H9 (cell line): ENCODE measurements around the gene GGA2. TPM values are rescaled to one million over a fixed set of nuclear protein-coding genes. Genes with fewer than 3 reads are reported as not detected.
A peak's percentile ranks its signal among the peaks of the same experiment; 100 is the strongest.

Experiments
- DNase-seq: peaks from one replicate; pipeline ENCODE4 v3.0.0-alpha.2; 2017
- H2AFZ ChIP-seq: one replicate; pipeline ENCODE4 v1.6.1; 2013; ENCODE audit warnings: mild to moderate bottlenecking, low read length, control low read depth, moderate library complexity
- H2AK5ac ChIP-seq: 2 replicates; pipeline ENCODE4 v1.6.1; 2013; ENCODE audit warnings: low read length, control low read depth, mixed read lengths; ENCODE audit not compliant: insufficient read length
- H2BK120ac ChIP-seq: one replicate; pipeline ENCODE4 v1.6.1; 2013; ENCODE audit warnings: low read depth, mild to moderate bottlenecking, low read length, control low read depth, inconsistent platforms; ENCODE audit not compliant: poor library complexity, severe bottlenecking
- H2BK12ac ChIP-seq: 2 replicates; pipeline ENCODE4 v1.6.1; 2013; ENCODE audit warnings: low read length, control low read depth, mixed read lengths, low read depth; ENCODE audit not compliant: insufficient read length
- H2BK15ac ChIP-seq: 2 replicates; pipeline ENCODE4 v1.6.1; 2013; ENCODE audit warnings: low read depth, low read length, control low read depth
- H2BK20ac ChIP-seq: one replicate; pipeline ENCODE4 v1.6.1; 2013; ENCODE audit warnings: low read depth, mild to moderate bottlenecking, low read length, control low read depth, inconsistent platforms; ENCODE audit not compliant: poor library complexity, severe bottlenecking
- H2BK5ac ChIP-seq: 2 replicates; pipeline ENCODE4 v1.6.1; 2013; ENCODE audit warnings: low read length, control low read depth, mixed read lengths; ENCODE audit not compliant: insufficient read length
- H3K14ac ChIP-seq: 2 replicates; pipeline ENCODE4 v1.6.1; 2013; ENCODE audit warnings: low read length, control low read depth; ENCODE audit not compliant: insufficient read depth
- H3K18ac ChIP-seq: 2 replicates; pipeline ENCODE4 v1.6.1; 2013; ENCODE audit warnings: low read depth, mild to moderate bottlenecking, mixed read lengths, low read length, control low read depth; ENCODE audit not compliant: insufficient read length
- H3K23ac ChIP-seq: 2 replicates; pipeline ENCODE4 v1.6.1; 2013; ENCODE audit warnings: low read length, control low read depth, mixed read lengths, low read depth; ENCODE audit not compliant: insufficient read length
- H3K23me2 ChIP-seq: 2 replicates; pipeline ENCODE4 v1.6.1; 2013; ENCODE audit warnings: low read depth, mild to moderate bottlenecking, mixed read lengths, low read length, control low read depth; ENCODE audit not compliant: insufficient read length, poor library complexity, severe bottlenecking
- H3K27ac ChIP-seq: 2 replicates; pipeline ENCODE4 v1.5.1; 2013; ENCODE audit warnings: low read length, control low read depth, mixed read lengths, low read depth; ENCODE audit not compliant: insufficient read length
- H3K27me3 ChIP-seq: 2 replicates; pipeline ENCODE4 v1.6.1; 2013; ENCODE audit warnings: low read length, control low read depth, inconsistent platforms; ENCODE audit not compliant: insufficient read depth
- H3K4ac ChIP-seq: 2 replicates; pipeline ENCODE4 v1.6.1; 2013; ENCODE audit warnings: low read depth, mild to moderate bottlenecking, control low read depth, inconsistent platforms, low read length, moderate library complexity
- H3K4me1 ChIP-seq: 2 replicates; pipeline ENCODE4 v1.6.1; 2013; ENCODE audit warnings: low read length, control low read depth, inconsistent platforms; ENCODE audit not compliant: insufficient read depth
- H3K4me2 ChIP-seq: 2 replicates; pipeline ENCODE4 v1.6.1; 2013; ENCODE audit warnings: low read length, control low read depth, mixed read lengths; ENCODE audit not compliant: insufficient read length, insufficient read depth
- H3K56ac ChIP-seq: 2 replicates; pipeline ENCODE4 v1.6.1; 2013; ENCODE audit warnings: low read depth, mild to moderate bottlenecking, mixed read lengths, low read length, control low read depth; ENCODE audit not compliant: insufficient read length
- H3K79me1 ChIP-seq: 2 replicates; pipeline ENCODE4 v1.6.1; 2013; ENCODE audit warnings: low read depth, mild to moderate bottlenecking, moderate library complexity, low read length, control low read depth, inconsistent platforms; ENCODE audit not compliant: insufficient read depth, poor library complexity, severe bottlenecking
- H3K79me2 ChIP-seq: 2 replicates; pipeline ENCODE4 v1.6.1; 2013; ENCODE audit warnings: low read length, control low read depth, inconsistent platforms; ENCODE audit not compliant: insufficient read depth
- H3K9ac ChIP-seq: 2 replicates; pipeline ENCODE4 v1.6.1; 2013; ENCODE audit warnings: low read length, control low read depth, mixed read lengths; ENCODE audit not compliant: insufficient read length; ENCODE audit errors: extremely low read depth
- H3K9me3 ChIP-seq: one replicate; pipeline ENCODE4 v1.6.1; 2013; ENCODE audit warnings: low read depth, low read length, inconsistent platforms; ENCODE audit not compliant: control insufficient read depth
- H3T11ph ChIP-seq: one replicate; pipeline ENCODE4 v1.6.1; 2013; ENCODE audit warnings: mild to moderate bottlenecking, low read length, control low read depth, inconsistent platforms
- H4K20me1 ChIP-seq: one replicate; pipeline ENCODE4 v1.6.1; 2013; ENCODE audit not compliant: control insufficient read depth, insufficient read length, insufficient read depth
- H4K5ac ChIP-seq: 2 replicates; pipeline ENCODE4 v1.6.1; 2013; ENCODE audit warnings: low read depth, mild to moderate bottlenecking, mixed read lengths, low read length, control low read depth; ENCODE audit not compliant: insufficient read length
- H4K8ac ChIP-seq: replicated peaks from 2 replicates; pipeline ENCODE4 v1.6.1; 2013; ENCODE audit warnings: low read length, control low read depth, mixed read lengths, low read depth; ENCODE audit not compliant: insufficient read length
- H4K91ac ChIP-seq: 2 replicates; pipeline ENCODE4 v1.6.1; 2013; ENCODE audit warnings: low read depth, mild to moderate bottlenecking, moderate library complexity, mixed read lengths, low read length, control low read depth; ENCODE audit not compliant: insufficient read length
- H3K27ac Mint-ChIP-seq, 3 experiments: 2 replicates in 2 of 3; 3 replicates in 1 of 3; pipeline ENCODE4 v1.8.0; 2020 to 2021; ENCODE audit warnings: mixed read lengths in 3 of 3, mild to moderate bottlenecking in 1 of 3, moderate library complexity in 1 of 3
- H3K27me3 Mint-ChIP-seq: 2 replicates; pipeline ENCODE4 v1.8.0; 2021; ENCODE audit warnings: low read depth, mild to moderate bottlenecking, moderate library complexity, mixed read lengths
- H3K36me3 Mint-ChIP-seq, 3 experiments: 2 replicates in 2 of 3; 3 replicates in 1 of 3; pipeline ENCODE4 v1.8.0; 2020 to 2021; ENCODE audit warnings: low read depth in 3 of 3, mixed read lengths in 3 of 3; ENCODE audit not compliant: insufficient read depth in 1 of 3
- H3K4me1 Mint-ChIP-seq, 2 experiments: 2 replicates each; pipeline ENCODE4 v1.8.0; 2020; ENCODE audit warnings: mixed read lengths in 2 of 2
- H3K4me3 Mint-ChIP-seq, 2 experiments: 2 replicates in 1 of 2; 3 replicates in 1 of 2; pipeline ENCODE4 v1.8.0; 2020 to 2021; ENCODE audit warnings: mild to moderate bottlenecking in 2 of 2, mixed read lengths in 2 of 2, moderate library complexity in 1 of 2
- H3K9me3 Mint-ChIP-seq, 2 experiments: 2 replicates in 1 of 2; 3 replicates in 1 of 2; pipeline ENCODE4 v1.8.0; 2020; ENCODE audit warnings: mild to moderate bottlenecking in 2 of 2, mixed read lengths in 2 of 2, moderate library complexity in 1 of 2
- whole genome bisulfite sequencing: extraction: QIAGEN DNeasy Blood & Tissue Kit; methylation state at CpG from one replicate; pipeline ENCODE4 v1.1.7; 2013; ENCODE audit warnings: missing lambda C conversion rate, low lambda C conversion rate, mixed read lengths; ENCODE audit not compliant: insufficient read length; ENCODE audit errors: extremely low coverage; 5-methylcytosine and 5-hydroxymethylcytosine counted together
- total RNA-seq: library from RNA; stranded (reverse); gene quantifications from 2 replicates; pipeline ENCODE4 v1.2.1, GENCODE V29; 2021
- TF ChIP-seq, protein P1 (sequence below): fragments of 200-600 bp; sonication (generic); conservative IDR thresholded peaks from 3 replicates; pipeline ENCODE4 v1.8.0; 2021; ENCODE audit warnings: antibody characterized with exemption, mild to moderate bottlenecking

The GGA2 gene
- total RNA-seq, 1 experiment from 2014 or later = 143 TPM

DNA sequence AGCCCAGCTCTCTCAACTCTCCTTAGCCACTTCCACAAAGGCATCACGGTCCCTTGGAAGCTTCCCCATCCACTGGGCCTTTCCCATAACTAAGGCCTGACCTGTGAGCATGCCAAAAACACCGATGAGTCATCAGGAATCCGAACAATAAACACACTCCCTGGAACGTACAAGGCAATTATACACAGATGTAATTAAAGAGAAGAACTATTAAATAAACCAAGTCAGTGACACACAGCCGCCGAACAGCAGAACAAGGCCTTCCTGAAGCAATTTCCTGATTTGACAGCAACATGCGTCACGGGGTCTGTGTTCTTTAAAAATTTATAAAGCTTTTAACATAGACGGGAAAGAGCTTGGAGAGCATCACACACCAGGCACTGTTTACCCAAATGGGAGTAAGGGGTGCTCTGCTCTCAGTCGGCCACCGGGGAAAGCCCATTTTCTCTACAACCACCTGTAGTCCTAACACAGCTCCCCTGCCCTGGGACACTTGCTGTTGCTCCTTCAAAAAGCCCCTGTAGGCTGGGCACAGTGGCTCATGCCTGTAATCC is 86.7 kb downstream of the GGA2 start:
- no peak overlapping the region for H4K8ac ChIP-seq
- H3K4me2 ChIP-seq = no peak overlapping the region
- no peaks in the 10 kb centered on the region for H3K23me2 ChIP-seq
- H3K4me3 Mint-ChIP-seq = no peak overlapping the region
- H4K91ac ChIP-seq = no peak overlapping the region
- peaks cover 6 to 24% (median 19%) of the 10 kb centered on the region in 3 experiments; a peak in 5 of 7 replicates for H3K36me3 Mint-ChIP-seq
- H2AFZ ChIP-seq = no peak overlapping the region
- no peaks in the 10 kb centered on the region for H3K79me2 ChIP-seq
- TF ChIP-seq, protein P1, sequence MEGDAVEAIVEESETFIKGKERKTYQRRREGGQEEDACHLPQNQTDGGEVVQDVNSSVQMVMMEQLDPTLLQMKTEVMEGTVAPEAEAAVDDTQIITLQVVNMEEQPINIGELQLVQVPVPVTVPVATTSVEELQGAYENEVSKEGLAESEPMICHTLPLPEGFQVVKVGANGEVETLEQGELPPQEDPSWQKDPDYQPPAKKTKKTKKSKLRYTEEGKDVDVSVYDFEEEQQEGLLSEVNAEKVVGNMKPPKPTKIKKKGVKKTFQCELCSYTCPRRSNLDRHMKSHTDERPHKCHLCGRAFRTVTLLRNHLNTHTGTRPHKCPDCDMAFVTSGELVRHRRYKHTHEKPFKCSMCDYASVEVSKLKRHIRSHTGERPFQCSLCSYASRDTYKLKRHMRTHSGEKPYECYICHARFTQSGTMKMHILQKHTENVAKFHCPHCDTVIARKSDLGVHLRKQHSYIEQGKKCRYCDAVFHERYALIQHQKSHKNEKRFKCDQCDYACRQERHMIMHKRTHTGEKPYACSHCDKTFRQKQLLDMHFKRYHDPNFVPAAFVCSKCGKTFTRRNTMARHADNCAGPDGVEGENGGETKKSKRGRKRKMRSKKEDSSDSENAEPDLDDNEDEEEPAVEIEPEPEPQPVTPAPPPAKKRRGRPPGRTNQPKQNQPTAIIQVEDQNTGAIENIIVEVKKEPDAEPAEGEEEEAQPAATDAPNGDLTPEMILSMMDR = peak; percentile 21; the same call in 2 of the 3 replicates
- no peak overlapping the region for H2AK5ac ChIP-seq
- no peaks in the 10 kb centered on the region; the same call in 1 of the 2 replicates for H3K4me1 ChIP-seq
- H3K18ac ChIP-seq = no peak overlapping the region
- H3K27ac ChIP-seq = peak overlapping the region; percentile 49
- no peak for DNase-seq
- no peak overlapping the region for H2BK12ac ChIP-seq
- no peaks in the 10 kb centered on the region for H3K79me1 ChIP-seq
- H4K20me1 ChIP-seq = no peaks in the 10 kb centered on the region
- no peak overlapping the region for H3K4ac ChIP-seq
- H3K23ac ChIP-seq = no peak overlapping the region
- H2BK5ac ChIP-seq = no peak overlapping the region
- H3K56ac ChIP-seq = no peak overlapping the region
- no peaks in the 10 kb centered on the region for H3K27me3 ChIP-seq
- peak overlapping the region in 2 of 3 experiments; percentile 25 to 88; a peak in 2 of 7 replicates for H3K27ac Mint-ChIP-seq
- H2BK15ac ChIP-seq = no peak overlapping the region
- no CpG with 5 or more reads among the region's 11 CpGs for WGBS
- H3K9ac ChIP-seq = no peak overlapping the region
- H3K9me3 ChIP-seq = no peaks in the 10 kb centered on the region
- no peaks in the 10 kb centered on the region for H3K27me3 Mint-ChIP-seq
- peak overlapping the region; percentile 42 for H4K5ac ChIP-seq
- H2BK120ac ChIP-seq = no peak overlapping the region
- H3K14ac ChIP-seq = no peak overlapping the region
- no peak overlapping the region for H3T11ph ChIP-seq
- no peaks in the 10 kb centered on the region for H3K9me3 Mint-ChIP-seq
- peaks cover 9 to 13% of the 10 kb centered on the region in 2 experiments for H3K4me1 Mint-ChIP-seq
- no peak overlapping the region for H2BK20ac ChIP-seq
